NCI-H187 treated with DMSO at 0.1 percent for 48 hours (cell line): ENCODE results near the gene ERGIC1.
"Not testable (repeated sequence)": the region's sequence is repeated elsewhere in the genome, so short reads cannot be mapped to it uniquely, and the experiment has no call there.

Experiments
- DNase-seq: peaks from one replicate; lab custom pipeline; 2025; lab: John Stamatoyannopoulos, UW

ERGIC1 gene

GRCh38 chr5:172878933-172879752, 45.1 kb downstream of the ERGIC1 start:
- no peak for DNase-seq

GRCh38 chr5:172881691-172882370, 47.8 kb downstream of the ERGIC1 start:
- DNase-seq, result no peak

GRCh38 chr5:172883066-172883465, 49.0 kb downstream of the ERGIC1 start:
- no peak for DNase-seq

- DNase-seq, result no peak
Observed at GRCh38 chr5:172885597-172886340, 51.7 kb downstream of the ERGIC1 start.

GRCh38 chr5:172886476-172886875, 52.4 kb downstream of the ERGIC1 start:
- no peak for DNase-seq

- no peak for DNase-seq
Observed at GRCh38 chr5:172886974-172887501, 53.0 kb downstream of the ERGIC1 start.

- DNase-seq, result no peak
Observed at GRCh38 chr5:172887692-172888091, 53.6 kb downstream of the ERGIC1 start.

GRCh38 chr5:172890659-172891058, 56.6 kb downstream of the ERGIC1 start:
- no peak for DNase-seq

- DNase-seq, result no peak
Observed at GRCh38 chr5:172891716-172892421, 57.8 kb downstream of the ERGIC1 start.

GRCh38 chr5:172892713-172893112, 58.7 kb downstream of the ERGIC1 start:
- no peak for DNase-seq

GRCh38 chr5:172894767-172895388, 60.8 kb downstream of the ERGIC1 start:
- no peak for DNase-seq

- DNase-seq, result no peak
Observed at GRCh38 chr5:172895549-172895948, 61.5 kb downstream of the ERGIC1 start.

GRCh38 chr5:172896465-172896864, 62.4 kb downstream of the ERGIC1 start:
- no peak for DNase-seq

GRCh38 chr5:172897067-172897466, 63.0 kb downstream of the ERGIC1 start:
- DNase-seq, result not testable (repeated sequence)

GRCh38 chr5:172897481-172898217, 63.6 kb downstream of the ERGIC1 start:
- no peak for DNase-seq

GRCh38 chr5:172898218-172898842, 64.3 kb downstream of the ERGIC1 start:
- DNase-seq, result no peak

- DNase-seq, result no peak
Observed at GRCh38 chr5:172898843-172899369, 64.9 kb downstream of the ERGIC1 start.

- no peak for DNase-seq
Observed at GRCh38 chr5:172899436-172899835, 65.4 kb downstream of the ERGIC1 start.

GRCh38 chr5:172901012-172901780, 67.1 kb downstream of the ERGIC1 start:
- DNase-seq, result no peak
